GM18499 (cell line): ENCODE results near the gene TNKS2.
"Not testable (repeated sequence)": the region's sequence is repeated elsewhere in the genome, so short reads cannot be mapped to it uniquely, and the experiment has no call there.

ENCODE experiments used
- ATAC-seq: cut with Tn5 transposase; IDR thresholded peaks from one replicate; pipeline ENCODE4 v1.9.1; 2021; ENCODE audit warnings: moderate number of reproducible peaks; ENCODE audit not compliant: insufficient read depth, unreplicated experiment

Gene TNKS2

DNA sequence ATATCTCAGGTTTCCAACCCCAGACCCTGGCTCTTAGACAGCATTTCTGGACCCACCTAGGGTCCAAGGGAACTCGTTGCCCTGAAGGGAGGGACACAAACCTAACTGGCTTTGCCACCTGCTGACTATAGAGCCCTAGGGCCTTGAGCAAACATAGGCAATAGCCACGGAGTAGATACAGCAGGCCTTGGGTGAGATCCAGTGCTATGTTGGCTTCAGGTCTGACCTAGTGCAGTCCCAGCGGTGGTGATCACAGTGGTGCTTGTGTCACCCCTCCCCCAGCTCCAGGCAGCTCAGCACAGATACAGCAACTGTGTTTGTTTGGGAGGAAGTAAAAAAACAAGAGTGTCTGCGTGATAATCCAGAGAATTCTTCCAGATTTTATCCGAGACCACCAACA lies 9.7 kb upstream of the TNKS2 start:
- no peak for ATAC-seq

DNA sequence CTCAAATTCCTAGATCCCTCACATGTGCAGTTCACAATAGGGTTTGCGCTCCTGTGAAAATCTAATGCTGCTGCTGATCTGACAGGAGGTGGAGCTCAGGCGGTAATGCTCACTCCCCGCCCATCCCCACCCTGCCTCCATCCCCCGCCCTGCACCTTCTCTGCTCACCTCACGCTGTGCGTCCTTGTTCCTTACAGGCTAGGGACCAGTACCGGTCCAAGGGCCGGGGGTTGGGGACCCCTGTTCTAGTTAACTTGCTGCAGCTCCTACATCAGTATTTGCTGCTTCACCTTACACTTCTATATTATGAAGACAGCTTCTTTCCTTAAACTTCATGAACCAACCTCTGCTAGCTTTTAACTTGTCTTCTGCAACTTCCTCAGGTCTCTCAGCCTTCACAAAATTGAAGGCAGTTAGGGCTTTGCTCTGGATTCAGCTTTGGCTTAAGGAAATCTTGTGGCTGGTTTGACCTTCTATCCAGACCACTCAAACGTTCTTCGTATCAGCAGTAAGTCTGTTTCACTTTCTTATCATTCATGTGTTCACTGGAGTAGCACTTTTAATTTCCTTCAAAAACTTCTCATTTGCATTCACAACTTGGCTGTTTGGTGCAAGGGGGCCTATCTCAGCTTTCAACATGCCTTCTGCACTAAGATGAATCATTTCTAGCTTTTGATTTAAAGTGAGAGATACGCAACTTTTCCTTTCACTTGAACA lies 1.7 kb upstream of the TNKS2 start:
- peak; percentile 43 for ATAC-seq

DNA sequence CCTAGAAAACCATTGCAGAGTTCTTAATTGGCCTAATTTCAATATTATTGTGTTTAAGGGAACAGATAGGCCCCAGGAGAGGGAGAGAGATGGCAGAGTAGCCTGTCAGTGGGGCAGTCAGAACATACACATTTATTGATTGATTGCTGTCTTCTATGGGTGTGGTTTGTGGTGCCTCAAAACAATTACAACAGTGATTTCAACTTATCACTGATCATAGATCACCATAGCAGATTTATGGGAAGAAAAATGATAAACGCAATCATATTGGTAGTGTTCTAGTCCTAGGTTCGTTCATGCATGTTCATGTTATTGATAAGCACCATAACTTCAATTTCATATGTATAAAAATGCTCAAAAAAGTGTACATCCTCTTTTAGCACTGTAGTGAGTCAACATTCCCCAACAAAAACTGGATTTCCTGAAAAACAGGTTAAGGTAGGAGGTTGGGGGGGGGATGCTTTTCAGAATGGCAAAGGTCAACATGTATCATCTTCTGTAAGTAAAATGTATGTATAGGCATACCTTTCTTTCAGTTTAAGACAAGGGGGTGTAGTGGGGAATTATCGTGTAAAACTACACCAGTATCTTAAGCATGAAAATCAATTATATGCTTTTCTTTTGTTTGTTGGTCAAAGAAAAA lies 1.1 kb upstream of the TNKS2 start:
- no peak for ATAC-seq

DNA sequence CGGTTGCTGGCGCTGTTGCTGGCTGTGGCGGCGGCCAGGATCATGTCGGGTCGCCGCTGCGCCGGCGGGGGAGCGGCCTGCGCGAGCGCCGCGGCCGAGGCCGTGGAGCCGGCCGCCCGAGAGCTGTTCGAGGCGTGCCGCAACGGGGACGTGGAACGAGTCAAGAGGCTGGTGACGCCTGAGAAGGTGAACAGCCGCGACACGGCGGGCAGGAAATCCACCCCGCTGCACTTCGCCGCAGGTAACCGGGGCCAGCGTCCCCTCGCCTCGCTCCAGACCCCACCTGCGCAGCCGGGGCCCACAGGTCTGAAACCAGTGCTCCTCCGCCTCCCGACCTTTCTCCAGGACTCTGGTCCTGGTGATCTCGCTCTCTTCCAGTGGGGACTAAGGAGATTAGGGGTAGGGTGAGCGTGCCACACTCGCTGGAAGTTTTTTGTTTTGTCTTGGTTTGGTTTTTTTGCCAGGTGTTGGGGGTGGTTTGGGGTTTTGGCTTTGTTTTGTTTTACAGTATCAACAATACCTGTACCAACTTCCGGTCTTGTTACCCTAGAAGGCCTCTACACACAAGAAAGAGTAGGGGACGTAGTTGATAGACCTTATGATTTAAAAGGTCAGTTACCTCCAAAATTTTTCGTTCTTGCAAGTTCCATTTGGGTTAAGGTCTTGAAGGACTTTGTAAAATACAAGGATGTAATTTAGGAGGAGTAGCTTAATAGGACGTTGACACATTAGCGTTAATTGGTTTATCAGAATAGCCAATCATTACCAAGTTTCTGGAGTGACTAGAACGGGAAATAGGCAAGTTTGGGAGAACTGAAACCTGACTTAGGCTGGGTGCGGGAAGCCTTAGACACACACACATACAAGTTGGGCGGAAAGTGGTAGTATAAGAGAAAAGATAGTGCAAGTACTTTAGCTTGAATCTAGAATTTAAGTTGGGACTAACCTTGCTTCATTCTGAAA lies 704 bp downstream of the TNKS2 start:
- peak; percentile 19 for ATAC-seq

DNA sequence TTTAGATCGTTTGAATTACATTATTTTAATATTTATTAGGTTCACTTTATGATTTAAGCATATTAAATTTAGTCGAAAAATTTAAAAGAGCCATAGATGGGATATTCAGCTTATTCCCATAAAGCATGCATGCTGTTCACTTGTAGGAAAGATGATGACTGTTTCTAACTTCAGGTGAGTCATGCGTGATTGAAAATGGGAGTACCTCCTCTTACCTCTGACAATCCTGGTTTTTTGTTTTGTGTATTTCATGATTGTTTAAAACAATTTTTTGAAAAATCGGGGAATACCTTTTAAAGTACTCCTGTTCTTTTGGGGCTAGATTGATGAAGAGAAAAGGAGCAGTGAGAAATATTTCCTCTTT lies 1.4 kb downstream of the TNKS2 start:
- ATAC-seq, result no peak

DNA sequence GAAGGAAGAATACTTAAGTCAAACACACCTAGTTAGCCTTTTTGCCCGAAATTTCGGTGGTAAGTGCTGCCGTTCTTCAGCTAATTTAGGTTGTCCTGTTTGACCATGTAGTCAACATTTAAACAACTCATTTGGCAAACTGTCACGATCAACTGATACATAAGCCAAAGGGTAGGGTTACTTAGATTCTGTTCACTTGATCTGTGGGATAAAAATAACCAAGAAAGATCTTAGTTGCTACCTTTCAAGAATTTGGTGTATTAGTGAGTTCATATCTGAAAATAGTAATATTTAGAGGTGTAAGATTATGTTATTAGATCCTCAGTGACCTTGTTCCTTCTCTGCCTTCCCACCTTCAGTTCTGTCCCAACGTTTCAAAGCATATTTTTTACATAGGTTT lies 2.0 kb downstream of the TNKS2 start:
- ATAC-seq, result no peak

DNA sequence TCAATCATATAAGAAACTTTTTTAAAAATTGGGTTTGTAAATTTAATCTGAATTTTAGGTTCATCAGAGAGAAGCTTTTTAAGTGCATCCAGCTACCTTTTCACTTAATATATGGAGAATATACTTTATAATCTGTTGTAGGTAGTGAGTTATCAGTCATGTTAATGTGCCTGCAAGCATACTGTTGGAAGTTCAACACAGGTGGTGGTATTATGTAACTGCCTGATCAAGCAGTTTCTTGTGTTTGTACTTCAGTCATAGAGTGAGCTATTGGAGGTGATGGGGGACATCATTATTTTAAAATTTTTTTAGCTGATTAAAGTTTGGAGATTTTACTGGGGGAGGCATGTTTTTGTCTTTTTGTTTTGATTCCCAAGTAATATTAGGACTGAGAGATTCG lies 2.5 kb downstream of the TNKS2 start:
- no peak for ATAC-seq

DNA sequence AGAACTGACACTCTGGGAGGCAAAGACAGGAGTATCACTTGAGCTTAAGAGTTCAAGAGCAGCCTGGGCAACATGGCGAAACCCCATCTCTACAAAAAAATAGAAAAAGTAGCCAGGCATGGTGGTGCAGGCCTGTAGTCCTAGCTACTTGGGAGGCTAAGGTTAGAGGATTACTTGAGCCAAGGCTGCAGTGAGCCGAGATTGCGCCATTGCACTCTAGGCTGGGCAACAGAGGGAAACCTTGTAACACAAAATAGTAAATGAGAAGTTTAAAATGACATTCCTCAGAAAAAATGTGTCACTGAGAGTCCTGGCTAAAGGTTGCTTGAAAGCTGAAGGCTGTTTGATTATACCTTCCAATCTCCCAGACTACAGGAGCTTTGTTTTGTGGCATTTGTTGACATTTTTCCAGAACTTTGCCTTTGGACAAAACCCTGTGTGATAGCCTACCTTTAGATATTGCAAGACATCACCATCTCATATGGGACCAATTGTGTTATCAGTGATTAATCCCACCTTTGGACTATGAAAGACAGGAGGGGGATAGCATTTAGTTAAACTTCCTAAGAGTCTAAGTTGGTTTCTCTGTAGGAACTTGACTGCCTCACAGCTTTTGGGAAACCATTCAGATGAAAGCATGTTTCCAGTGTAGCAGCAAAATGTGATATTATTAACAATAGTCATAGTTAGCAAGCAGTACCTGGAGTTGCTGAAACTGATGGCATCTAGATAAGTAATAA lies 5.3 kb downstream of the TNKS2 start:
- ATAC-seq, result no peak

DNA sequence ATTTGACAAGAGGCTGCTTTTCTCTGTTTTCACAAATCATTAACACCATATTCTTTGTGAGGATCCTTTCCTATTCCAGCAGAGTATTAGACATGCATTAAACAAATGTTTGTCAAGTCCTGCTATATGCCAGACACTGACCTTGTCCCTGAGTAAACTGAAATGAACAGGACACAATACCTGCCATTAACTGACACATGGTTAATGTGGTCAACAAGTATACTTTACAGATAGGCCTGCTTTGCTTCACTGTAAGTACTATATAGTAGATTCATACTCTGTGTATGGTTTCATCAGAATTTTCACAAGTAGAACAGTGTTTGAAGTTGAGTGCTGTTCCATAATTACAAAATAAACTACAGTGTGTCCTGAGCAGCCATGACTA lies 5.9 kb downstream of the TNKS2 start:
- no peak for ATAC-seq

DNA sequence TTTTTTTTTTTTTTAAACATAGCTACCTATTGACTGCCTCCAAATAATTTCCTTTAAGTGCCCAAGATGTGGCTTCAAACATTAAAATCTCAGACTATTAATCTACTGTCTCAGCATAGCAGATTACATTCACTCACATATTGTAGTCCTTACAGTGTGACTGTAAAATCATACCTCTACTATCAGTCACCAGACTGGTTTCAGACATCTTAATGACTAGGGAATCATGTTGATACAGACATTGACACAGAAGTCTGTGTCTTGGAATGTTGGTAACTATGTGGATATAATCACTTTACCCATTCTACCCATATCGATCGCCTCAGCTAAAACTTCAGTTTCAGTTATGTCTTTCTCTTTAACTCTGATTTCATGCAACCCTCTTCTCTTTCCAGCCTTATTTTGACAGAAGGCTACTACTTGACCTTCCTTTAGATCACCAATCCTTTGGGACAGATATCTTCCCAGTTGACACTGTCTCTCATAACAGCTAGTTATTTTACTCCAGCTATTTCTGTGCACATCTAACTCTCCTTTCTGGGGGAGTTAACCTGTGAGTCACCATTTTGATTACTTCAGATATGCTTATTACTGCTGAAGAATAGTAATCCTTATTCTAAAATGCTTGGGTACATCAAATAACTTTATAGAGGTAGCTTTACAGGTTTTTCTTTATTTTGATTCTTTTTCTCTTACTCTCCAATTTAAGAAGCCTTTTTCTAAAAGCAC lies 7.0 kb downstream of the TNKS2 start:
- no peak for ATAC-seq

DNA sequence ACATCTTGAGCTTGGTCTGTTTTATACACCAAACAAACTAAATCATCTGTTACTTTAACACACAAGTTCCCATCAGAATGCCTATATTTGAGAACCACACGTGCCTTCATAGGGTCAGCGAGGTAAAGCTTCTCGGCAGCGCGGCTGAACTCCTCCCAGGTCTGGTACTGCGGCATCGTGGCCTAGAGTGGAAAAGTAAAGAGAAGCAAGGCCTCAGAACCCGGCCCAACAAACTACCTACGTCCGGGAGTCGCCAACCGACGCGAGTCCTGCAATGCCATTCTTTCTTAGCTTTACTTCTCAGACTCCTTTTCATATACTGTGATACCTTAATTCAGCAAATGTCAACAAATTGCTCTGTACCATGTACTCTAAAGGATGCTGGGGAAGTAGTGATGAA lies 9.0 kb downstream of the TNKS2 start:
- ATAC-seq, result not testable (repeated sequence)

DNA sequence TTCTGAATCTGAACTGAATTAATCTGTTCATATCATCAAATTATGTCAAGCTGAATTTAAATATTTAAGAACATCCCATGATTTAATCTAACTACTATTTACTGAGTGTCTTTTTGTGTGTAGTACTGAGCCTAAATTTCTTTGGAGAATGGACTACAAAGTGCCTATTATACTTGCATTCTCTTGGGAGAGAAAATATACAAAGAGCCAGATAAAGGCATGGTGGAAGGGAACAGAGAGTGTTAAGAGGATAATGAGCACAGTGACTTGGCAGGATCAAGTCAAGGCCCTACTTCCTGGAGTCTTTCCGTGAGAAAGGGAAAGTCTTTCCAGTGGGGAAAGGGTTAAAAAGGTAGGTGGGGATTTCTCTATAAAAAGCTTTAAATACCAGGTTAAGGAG lies 15.0 kb downstream of the TNKS2 start:
- ATAC-seq, result no peak

DNA sequence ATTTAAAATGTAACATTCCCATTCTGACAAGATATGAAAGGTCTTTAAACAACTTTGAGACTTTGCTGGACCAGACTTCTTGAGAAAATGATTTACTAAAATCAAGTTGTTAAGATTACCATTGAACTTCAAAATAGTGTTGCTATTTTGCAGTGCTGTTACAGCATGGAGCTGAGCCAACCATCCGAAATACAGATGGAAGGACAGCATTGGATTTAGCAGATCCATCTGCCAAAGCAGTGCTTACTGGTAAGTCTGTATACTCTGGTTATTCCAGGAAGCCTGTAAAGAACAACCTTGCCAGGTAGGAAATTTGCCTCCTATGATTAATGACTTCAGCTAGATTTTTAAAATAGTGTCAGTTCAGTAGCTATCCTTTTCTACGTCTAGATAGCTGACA lies 18.8 kb downstream of the TNKS2 start:
- no peak for ATAC-seq

DNA sequence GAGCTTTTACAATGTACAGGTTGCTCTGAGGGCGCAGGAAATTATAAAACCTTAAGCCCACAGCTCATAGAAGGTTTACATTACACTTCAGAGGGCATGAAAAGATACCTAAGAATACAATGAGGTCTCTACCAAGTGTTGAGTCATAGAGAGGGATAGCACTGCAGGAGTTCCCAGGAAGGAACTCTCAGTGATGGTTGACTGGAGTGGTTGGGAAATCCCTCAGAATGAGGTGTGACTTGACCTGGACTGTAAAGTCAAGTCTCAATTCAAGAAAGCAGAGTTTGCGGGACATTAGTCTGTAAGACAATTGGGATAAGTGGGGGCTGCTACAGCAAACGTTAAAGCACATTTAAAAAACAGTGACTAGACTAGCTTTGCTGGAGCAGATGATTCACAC lies 21.9 kb downstream of the TNKS2 start:
- no peak for ATAC-seq

DNA sequence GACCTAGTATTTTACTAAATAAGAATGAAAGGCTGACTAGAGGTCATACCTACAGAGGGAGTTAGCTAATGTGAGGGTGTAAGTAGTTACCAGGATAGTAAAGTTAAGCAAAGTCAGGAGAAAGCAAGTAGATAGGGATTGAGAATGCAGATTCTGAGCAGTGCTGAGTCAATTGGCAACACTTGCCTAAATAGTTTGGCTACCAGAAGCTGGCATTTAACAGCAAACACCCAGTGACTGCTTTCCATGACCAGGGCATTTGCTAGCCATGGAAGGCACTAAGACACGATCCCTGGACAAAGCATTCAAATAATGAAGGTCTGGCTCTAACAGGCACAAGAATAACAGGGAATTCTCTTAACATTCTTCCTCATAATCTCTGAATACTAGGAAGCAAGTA lies 25.9 kb downstream of the TNKS2 start:
- no peak for ATAC-seq

DNA sequence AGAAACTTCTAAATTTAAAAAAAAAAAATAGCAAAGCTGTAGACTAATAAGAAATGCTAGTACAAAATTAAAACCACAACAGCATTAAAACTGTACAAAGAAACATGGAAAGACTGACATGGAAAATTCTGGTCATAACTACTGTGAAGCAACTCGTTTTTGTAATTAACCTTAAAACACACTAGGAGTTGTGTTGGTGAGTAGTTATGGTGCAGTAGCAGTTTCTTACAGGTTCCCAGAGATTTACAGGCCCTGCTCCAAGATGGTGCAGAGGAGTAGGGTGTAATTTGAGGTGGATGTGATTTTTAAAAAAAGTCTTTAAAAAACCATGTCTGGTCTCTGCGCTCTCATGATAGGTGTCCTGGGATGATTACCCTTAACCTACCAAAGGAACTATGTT lies 31.0 kb downstream of the TNKS2 start:
- no peak for ATAC-seq

DNA sequence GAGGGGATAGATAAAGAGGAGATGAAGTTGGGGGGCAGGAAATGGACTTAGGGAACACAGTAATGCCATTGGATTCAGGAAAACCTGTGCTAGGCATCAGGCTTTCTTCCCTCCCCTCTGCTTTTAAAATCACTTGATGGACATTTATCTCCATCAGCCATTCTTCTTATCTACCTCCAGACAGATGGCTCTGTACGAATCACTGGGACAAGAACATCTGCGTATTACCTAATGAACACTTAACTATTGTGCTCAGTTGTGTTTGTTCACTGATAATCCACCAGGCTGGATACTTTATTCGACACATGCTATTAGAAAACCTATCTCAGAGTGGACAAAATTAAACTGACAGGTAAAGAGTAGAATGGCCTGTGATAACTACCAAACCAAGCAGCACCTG lies 40.0 kb downstream of the TNKS2 start:
- ATAC-seq, result no peak

DNA sequence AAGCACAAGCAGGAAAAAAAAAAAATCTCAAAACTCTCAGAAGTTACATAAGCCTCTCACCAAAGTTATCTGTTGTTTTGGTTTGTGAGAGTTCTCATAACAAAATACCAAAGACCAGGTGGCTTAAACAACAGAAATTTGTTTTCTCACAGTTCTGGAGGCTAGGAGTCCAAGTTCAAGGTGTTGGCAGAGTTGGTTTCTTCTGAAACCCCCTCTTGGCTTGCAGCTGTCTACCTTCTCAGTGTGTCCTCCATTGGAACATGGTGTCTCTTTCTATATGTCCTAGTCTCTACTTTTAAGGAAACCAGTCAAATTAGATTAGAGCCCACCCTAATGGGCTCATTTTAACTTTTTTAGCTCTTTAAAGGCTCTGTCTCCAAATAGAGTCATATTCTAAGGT lies 44.9 kb downstream of the TNKS2 start:
- ATAC-seq, result no peak

DNA sequence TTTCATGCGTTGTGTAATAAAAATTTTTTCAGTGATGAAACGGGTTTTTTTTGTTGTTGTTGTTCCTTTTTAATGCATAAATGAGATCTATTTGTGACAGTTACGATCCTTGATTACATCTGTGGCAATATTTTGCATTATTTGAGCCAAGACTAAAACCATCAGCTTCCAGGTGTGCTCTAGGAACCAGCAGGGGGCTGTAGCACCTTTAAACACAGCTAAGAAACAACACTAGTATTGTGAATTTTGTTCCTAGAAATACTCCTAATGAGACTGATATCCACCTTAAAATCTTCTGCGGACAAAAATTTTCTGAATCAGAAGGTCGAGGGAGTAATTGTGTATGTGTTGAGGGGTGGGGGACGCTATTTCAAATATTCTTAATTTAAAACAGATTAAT lies 58.4 kb downstream of the TNKS2 start:
- ATAC-seq, result no peak

DNA sequence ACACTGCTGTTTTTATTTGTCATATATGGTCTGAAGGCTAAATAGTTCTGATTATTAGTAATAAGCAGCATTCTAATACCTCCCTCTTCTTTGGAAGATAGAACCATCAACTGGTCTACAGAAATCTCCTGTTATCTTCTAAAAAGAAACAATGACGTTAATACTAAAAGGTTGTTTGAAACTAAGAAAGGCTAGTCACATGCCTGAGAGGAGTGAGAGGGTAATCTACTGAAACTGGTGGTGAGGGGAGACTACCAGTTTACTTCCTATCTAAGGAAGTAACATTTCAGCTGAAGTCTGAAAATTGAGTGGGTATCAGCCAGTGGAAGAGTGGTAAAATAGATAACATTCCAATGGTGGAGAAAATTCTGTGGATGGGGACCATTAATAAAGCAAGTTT lies 62.7 kb downstream of the TNKS2 start:
- ATAC-seq, result no peak
